ENCODE results near the gene GLP2R. TPM values are rescaled to one million over a fixed set of nuclear protein-coding genes. Genes with fewer than 3 reads are reported as not detected.

The GLP2R gene
- total and polyA plus RNA-seq, 2 of the 13 experiments (the other 11 are each of a cell fraction or from before 2014, with no cell fraction given) = 0.65 to 1.4 TPM

GRCh38 chr17:9842057-9842758, 16.5 kb downstream of the GLP2R start (continued):
- TF ChIP-seq, protein P1, sequence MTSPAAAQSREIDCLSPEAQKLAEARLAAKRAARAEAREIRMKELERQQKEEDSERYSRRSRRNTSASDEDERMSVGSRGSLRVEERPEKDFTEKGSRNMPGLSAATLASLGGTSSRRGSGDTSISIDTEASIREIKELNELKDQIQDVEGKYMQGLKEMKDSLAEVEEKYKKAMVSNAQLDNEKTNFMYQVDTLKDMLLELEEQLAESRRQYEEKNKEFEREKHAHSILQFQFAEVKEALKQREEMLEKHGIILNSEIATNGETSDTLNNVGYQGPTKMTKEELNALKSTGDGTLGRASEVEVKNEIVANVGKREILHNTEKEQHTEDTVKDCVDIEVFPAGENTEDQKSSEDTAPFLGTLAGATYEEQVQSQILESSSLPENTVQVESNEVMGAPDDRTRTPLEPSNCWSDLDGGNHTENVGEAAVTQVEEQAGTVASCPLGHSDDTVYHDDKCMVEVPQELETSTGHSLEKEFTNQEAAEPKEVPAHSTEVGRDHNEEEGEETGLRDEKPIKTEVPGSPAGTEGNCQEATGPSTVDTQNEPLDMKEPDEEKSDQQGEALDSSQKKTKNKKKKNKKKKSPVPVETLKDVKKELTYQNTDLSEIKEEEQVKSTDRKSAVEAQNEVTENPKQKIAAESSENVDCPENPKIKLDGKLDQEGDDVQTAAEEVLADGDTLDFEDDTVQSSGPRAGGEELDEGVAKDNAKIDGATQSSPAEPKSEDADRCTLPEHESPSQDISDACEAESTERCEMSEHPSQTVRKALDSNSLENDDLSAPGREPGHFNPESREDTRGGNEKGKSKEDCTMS (CRISPR knock-in tag; conservative IDR thresholded peaks at IDR 0.05) = no peak
- TF ChIP-seq DMTF1 (CRISPR knock-in tag; IDR thresholded peaks at IDR 0.05) (no peak), SKI (IDR thresholded peaks at IDR 0.05; ENCODE audit: partially characterized antibody) (no peak), ELF4 (CRISPR knock-in tag; IDR thresholded peaks at IDR 0.05; ENCODE audit: borderline replicate concordance) (no peak), CC2D1A (CRISPR knock-in tag; IDR thresholded peaks at IDR 0.05) (no peak), KDM2A (CRISPR knock-in tag; IDR thresholded peaks at IDR 0.05; ENCODE audit: borderline replicate concordance, low read depth) (no peak), ZNF407 (CRISPR knock-in tag; IDR thresholded peaks at IDR 0.05; ENCODE audit: not compliant biosample characterization) (no peak), ZKSCAN8 (CRISPR knock-in tag; IDR thresholded peaks at IDR 0.05; ENCODE audit: borderline replicate concordance) (no peak)
- TF ChIP-seq, protein P2, sequence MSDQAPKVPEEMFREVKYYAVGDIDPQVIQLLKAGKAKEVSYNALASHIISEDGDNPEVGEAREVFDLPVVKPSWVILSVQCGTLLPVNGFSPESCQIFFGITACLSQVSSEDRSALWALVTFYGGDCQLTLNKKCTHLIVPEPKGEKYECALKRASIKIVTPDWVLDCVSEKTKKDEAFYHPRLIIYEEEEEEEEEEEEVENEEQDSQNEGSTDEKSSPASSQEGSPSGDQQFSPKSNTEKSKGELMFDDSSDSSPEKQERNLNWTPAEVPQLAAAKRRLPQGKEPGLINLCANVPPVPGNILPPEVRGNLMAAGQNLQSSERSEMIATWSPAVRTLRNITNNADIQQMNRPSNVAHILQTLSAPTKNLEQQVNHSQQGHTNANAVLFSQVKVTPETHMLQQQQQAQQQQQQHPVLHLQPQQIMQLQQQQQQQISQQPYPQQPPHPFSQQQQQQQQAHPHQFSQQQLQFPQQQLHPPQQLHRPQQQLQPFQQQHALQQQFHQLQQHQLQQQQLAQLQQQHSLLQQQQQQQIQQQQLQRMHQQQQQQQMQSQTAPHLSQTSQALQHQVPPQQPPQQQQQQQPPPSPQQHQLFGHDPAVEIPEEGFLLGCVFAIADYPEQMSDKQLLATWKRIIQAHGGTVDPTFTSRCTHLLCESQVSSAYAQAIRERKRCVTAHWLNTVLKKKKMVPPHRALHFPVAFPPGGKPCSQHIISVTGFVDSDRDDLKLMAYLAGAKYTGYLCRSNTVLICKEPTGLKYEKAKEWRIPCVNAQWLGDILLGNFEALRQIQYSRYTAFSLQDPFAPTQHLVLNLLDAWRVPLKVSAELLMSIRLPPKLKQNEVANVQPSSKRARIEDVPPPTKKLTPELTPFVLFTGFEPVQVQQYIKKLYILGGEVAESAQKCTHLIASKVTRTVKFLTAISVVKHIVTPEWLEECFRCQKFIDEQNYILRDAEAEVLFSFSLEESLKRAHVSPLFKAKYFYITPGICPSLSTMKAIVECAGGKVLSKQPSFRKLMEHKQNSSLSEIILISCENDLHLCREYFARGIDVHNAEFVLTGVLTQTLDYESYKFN (CRISPR knock-in tag; conservative IDR thresholded peaks at IDR 0.05) = peak; percentile 31; the same call in 1 of the 2 replicates
